HG02678 (cell line): ENCODE measurements around the gene ARHGEF38.
"Not testable (repeated sequence)": the region's sequence is repeated elsewhere in the genome, so short reads cannot be mapped to it uniquely, and the experiment has no call there.

Source experiments
- ATAC-seq: cut with Tn5 transposase; IDR thresholded peaks from one replicate; pipeline ENCODE4 v1.9.1; 2021; ENCODE audit warnings: mild to moderate bottlenecking, moderate library complexity; ENCODE audit not compliant: unreplicated experiment

ARHGEF38 gene

GRCh38 chr4:105607876-105608275 is 55.5 kb downstream of the ARHGEF38 start:
- ATAC-seq = no peak

GRCh38 chr4:105609819-105610218 is 57.4 kb downstream of the ARHGEF38 start:
- ATAC-seq = not testable (repeated sequence)

- no peak for ATAC-seq
Observed at GRCh38 chr4:105613306-105613705, 60.9 kb downstream of the ARHGEF38 start.

GRCh38 chr4:105619188-105619931 is 66.9 kb downstream of the ARHGEF38 start:
- ATAC-seq = no peak

- no peak for ATAC-seq
Observed at GRCh38 chr4:105620640-105621323, 68.4 kb downstream of the ARHGEF38 start.

GRCh38 chr4:105622269-105622668 is 69.8 kb downstream of the ARHGEF38 start:
- no peak for ATAC-seq

- no peak for ATAC-seq
Observed at GRCh38 chr4:105623099-105623498, 70.7 kb downstream of the ARHGEF38 start.

GRCh38 chr4:105624530-105624929 is 72.1 kb downstream of the ARHGEF38 start:
- peak; percentile 72 for ATAC-seq

GRCh38 chr4:105625214-105625613 is 72.8 kb downstream of the ARHGEF38 start:
- no peak for ATAC-seq

GRCh38 chr4:105626846-105627245 is 74.4 kb downstream of the ARHGEF38 start:
- ATAC-seq = no peak

GRCh38 chr4:105627620-105628019 is 75.2 kb downstream of the ARHGEF38 start:
- no peak for ATAC-seq

GRCh38 chr4:105630670-105631655 is 78.5 kb downstream of the ARHGEF38 start:
- no peak for ATAC-seq

GRCh38 chr4:105631818-105632400 is 79.5 kb downstream of the ARHGEF38 start:
- ATAC-seq = no peak

- ATAC-seq = no peak
Observed at GRCh38 chr4:105632599-105632998, 80.2 kb downstream of the ARHGEF38 start.

- no peak for ATAC-seq
Observed at GRCh38 chr4:105633241-105633640, 80.8 kb downstream of the ARHGEF38 start.

GRCh38 chr4:105634402-105635080 is 82.1 kb downstream of the ARHGEF38 start:
- no peak for ATAC-seq

- peak; percentile 89 for ATAC-seq
Observed at GRCh38 chr4:105637408-105638176, 85.2 kb downstream of the ARHGEF38 start.

GRCh38 chr4:105641845-105642244 is 89.4 kb downstream of the ARHGEF38 start:
- no peak for ATAC-seq

- ATAC-seq = no peak
Observed at GRCh38 chr4:105644257-105644656, 91.8 kb downstream of the ARHGEF38 start.
